ENCODE measurements around the gene RALB.

- no peak for TF ChIP-seq BHLHE40 (IDR thresholded peaks at IDR 0.05; ENCODE audit: low read depth, low read length)
- TF ChIP-seq, protein P1, sequence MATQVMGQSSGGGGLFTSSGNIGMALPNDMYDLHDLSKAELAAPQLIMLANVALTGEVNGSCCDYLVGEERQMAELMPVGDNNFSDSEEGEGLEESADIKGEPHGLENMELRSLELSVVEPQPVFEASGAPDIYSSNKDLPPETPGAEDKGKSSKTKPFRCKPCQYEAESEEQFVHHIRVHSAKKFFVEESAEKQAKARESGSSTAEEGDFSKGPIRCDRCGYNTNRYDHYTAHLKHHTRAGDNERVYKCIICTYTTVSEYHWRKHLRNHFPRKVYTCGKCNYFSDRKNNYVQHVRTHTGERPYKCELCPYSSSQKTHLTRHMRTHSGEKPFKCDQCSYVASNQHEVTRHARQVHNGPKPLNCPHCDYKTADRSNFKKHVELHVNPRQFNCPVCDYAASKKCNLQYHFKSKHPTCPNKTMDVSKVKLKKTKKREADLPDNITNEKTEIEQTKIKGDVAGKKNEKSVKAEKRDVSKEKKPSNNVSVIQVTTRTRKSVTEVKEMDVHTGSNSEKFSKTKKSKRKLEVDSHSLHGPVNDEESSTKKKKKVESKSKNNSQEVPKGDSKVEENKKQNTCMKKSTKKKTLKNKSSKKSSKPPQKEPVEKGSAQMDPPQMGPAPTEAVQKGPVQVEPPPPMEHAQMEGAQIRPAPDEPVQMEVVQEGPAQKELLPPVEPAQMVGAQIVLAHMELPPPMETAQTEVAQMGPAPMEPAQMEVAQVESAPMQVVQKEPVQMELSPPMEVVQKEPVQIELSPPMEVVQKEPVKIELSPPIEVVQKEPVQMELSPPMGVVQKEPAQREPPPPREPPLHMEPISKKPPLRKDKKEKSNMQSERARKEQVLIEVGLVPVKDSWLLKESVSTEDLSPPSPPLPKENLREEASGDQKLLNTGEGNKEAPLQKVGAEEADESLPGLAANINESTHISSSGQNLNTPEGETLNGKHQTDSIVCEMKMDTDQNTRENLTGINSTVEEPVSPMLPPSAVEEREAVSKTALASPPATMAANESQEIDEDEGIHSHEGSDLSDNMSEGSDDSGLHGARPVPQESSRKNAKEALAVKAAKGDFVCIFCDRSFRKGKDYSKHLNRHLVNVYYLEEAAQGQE (IDR thresholded peaks at IDR 0.05) = no peak
Observed at GRCh38 chr2:120246546-120247300, 5.9 kb upstream of the RALB start.

Measured in A549 (cell line).